HepG2 (cell line): ENCODE data around the gene CLK4. TPM values are rescaled to one million over a fixed set of nuclear protein-coding genes. Genes with fewer than 3 reads are reported as not detected.

Experiments
- CBX2 ChIP-seq, 2 experiments: fragments of 200-600 bp in 1 of 2; sonication (generic); formaldehyde crosslinking in 1 of 2; IDR thresholded peaks; 2 replicates each; pipeline versions ENCODE4 v1.7.0 to v1.8.1; 2018 to 2022; ENCODE audit warnings: low read depth in 2 of 2, low read length in 1 of 2, mild to moderate bottlenecking in 1 of 2, missing genetic modification reagents in 1 of 2
- DNMT3B ChIP-seq: conservative IDR thresholded peaks from 2 replicates; pipeline ENCODE4 v1.6.1; 2016; ENCODE audit warnings: missing biosample characterization, control low read depth
- ELF3 ChIP-seq: IDR thresholded peaks from 2 replicates; pipeline ENCODE4 v1.6.1; 2016; ENCODE audit warnings: missing genetic modification reagents, missing compliant biosample characterization
- FOXM1 ChIP-seq: sonication (generic); formaldehyde crosslinking; IDR thresholded peaks from 2 replicates; pipeline ENCODE4 v1.5.0; 2020; ENCODE audit warnings: missing genetic modification reagents
- HCFC1 ChIP-seq: fragments of 150-350 bp; IDR thresholded peaks from 2 replicates; pipeline ENCODE4 v1.6.1; 2014; ENCODE audit warnings: low read depth, low read length
- HNRNPL ChIP-seq: fragments of 200-400 bp; formaldehyde crosslinking; IDR thresholded peaks from 2 replicates; pipeline ENCODE4 v1.6.1; 2017; ENCODE audit warnings: mild to moderate bottlenecking, low read depth, low read length
- ISX ChIP-seq: sonication (generic); formaldehyde crosslinking; conservative IDR thresholded peaks from 2 replicates; pipeline ENCODE4 v1.5.0; 2020; ENCODE audit warnings: missing genetic modification reagents
- REL ChIP-seq: sonication (generic); formaldehyde crosslinking; conservative IDR thresholded peaks from 2 replicates; pipeline ENCODE4 v1.8.0; 2022; ENCODE audit warnings: mild to moderate bottlenecking, missing genetic modification reagents, moderate library complexity
- SATB2 ChIP-seq: sonication (generic); formaldehyde crosslinking; IDR thresholded peaks from 2 replicates; pipeline ENCODE4 v1.5.0; 2020; ENCODE audit warnings: missing genetic modification reagents
- SRSF1 ChIP-seq: fragments of 200-400 bp; formaldehyde crosslinking; optimal IDR thresholded peaks from 2 replicates; pipeline ENCODE3; 2017; ENCODE audit warnings: mild to moderate bottlenecking, low read depth, low read length, moderate library complexity
- TBX3 ChIP-seq: fragments of 450-650 bp; IDR thresholded peaks from 2 replicates; pipeline ENCODE4 v1.6.1; 2017; ENCODE audit warnings: antibody characterized with exemption, mild to moderate bottlenecking, inconsistent platforms, borderline replicate concordance
- TMF1 ChIP-seq: sonication (generic); formaldehyde crosslinking; IDR thresholded peaks from 2 replicates; pipeline ENCODE4 v1.8.1; 2022; ENCODE audit warnings: low read depth, missing genetic modification reagents
- ZBTB8A ChIP-seq: sonication (generic); formaldehyde crosslinking; IDR thresholded peaks from 2 replicates; pipeline ENCODE4 v1.4.0; 2020; ENCODE audit warnings: mild to moderate bottlenecking, low read depth, missing genetic modification reagents, borderline replicate concordance
- ZFP82 ChIP-seq: sonication (generic); formaldehyde crosslinking; IDR thresholded peaks from 2 replicates; pipeline ENCODE4 v1.5.1; 2020; ENCODE audit warnings: mild to moderate bottlenecking, missing genetic modification reagents, borderline replicate concordance
- ZFYVE20 ChIP-seq: sonication (generic); formaldehyde crosslinking; IDR thresholded peaks from 2 replicates; pipeline ENCODE4 v1.8.0; 2023; ENCODE audit warnings: low read depth, mild to moderate bottlenecking, moderate library complexity, missing genetic modification reagents, borderline replicate concordance
- ZNF101 ChIP-seq: sonication (generic); formaldehyde crosslinking; IDR thresholded peaks from 2 replicates; pipeline ENCODE4 v1.4.0; 2020; ENCODE audit warnings: mild to moderate bottlenecking, low read depth, missing genetic modification reagents, borderline replicate concordance
- ZNF382 ChIP-seq: sonication (generic); formaldehyde crosslinking; IDR thresholded peaks from 2 replicates; pipeline ENCODE4 v1.5.0; 2020; ENCODE audit warnings: missing genetic modification reagents, mild to moderate bottlenecking, borderline replicate concordance
- ZNF547 ChIP-seq: sonication (generic); formaldehyde crosslinking; IDR thresholded peaks from 2 replicates; pipeline ENCODE4 v1.5.1; 2020; ENCODE audit warnings: mild to moderate bottlenecking, missing genetic modification reagents
- ZNF570 ChIP-seq: sonication (generic); formaldehyde crosslinking; IDR thresholded peaks from 2 replicates; pipeline ENCODE4 v1.4.0; 2020; ENCODE audit warnings: mild to moderate bottlenecking, missing genetic modification reagents, borderline replicate concordance
- ZNF619 ChIP-seq: sonication (generic); formaldehyde crosslinking; IDR thresholded peaks from 2 replicates; pipeline ENCODE4 v1.4.0; 2020; ENCODE audit warnings: mild to moderate bottlenecking, missing genetic modification reagents
- ZNF850 ChIP-seq: sonication (generic); formaldehyde crosslinking; conservative IDR thresholded peaks from 2 replicates; pipeline ENCODE4 v1.9.0; 2021; ENCODE audit warnings: mild to moderate bottlenecking, missing genetic modification reagents
- ZNF879 ChIP-seq: sonication (generic); formaldehyde crosslinking; IDR thresholded peaks from 2 replicates; pipeline ENCODE4 v1.8.1; 2023; ENCODE audit warnings: missing genetic modification reagents
- polyA plus RNA-seq, 8 experiments: library from polyadenylated mRNA; depleted of rRNA in 3 of 8; stranded (reverse) in 7 of 8; unstranded in 1 of 8; fragments of >200 nt; fragmentation: Illumina TruSeq in 4 of 8; extraction: Trizol in 4 of 8; gene quantifications; 2 replicates each; pipeline versions ENCODE4 v1.2.1 to v1.2.3, GENCODE V29; 2011 to 2016; ENCODE audit warnings: low read depth in 4 of 8, missing spikeins in 1 of 8, mixed read lengths in 1 of 8; ENCODE audit not compliant: insufficient read depth in 1 of 8
- total RNA-seq, 5 experiments: library from RNA; depleted of rRNA; stranded (reverse); fragments of >200 nt; fragmentation: Illumina TruSeq; extraction: Trizol; gene quantifications; 2 replicates each; pipeline ENCODE4 v1.2.3, GENCODE V29; 2016; ENCODE audit warnings: low read depth in 1 of 5
- TF ChIP-seq, protein P1 (sequence below): sonication (generic); formaldehyde crosslinking; IDR thresholded peaks from 2 replicates; pipeline ENCODE4 v1.9.0; 2021; ENCODE audit warnings: missing genetic modification reagents, borderline replicate concordance
- TF ChIP-seq, protein P2 (sequence below): IDR thresholded peaks from 2 replicates; pipeline ENCODE4 v1.6.1; 2016; ENCODE audit warnings: low read depth, borderline replicate concordance
- TF ChIP-seq, protein P3 (sequence below): sonication (generic); formaldehyde crosslinking; IDR thresholded peaks from 2 replicates; pipeline ENCODE4 v1.5.0; 2020; ENCODE audit warnings: missing genetic modification reagents
- TF ChIP-seq, protein P4 (sequence below): sonication (generic); formaldehyde crosslinking; IDR thresholded peaks from 2 replicates; pipeline ENCODE4 v1.4.0; 2020; ENCODE audit warnings: missing genetic modification reagents

The CLK4 gene
- total and polyA plus RNA-seq, 2 of the 13 experiments (the other 11 are each of a cell fraction or from before 2014, with no cell fraction given) = 17.7 to 18.4 TPM

DNA sequence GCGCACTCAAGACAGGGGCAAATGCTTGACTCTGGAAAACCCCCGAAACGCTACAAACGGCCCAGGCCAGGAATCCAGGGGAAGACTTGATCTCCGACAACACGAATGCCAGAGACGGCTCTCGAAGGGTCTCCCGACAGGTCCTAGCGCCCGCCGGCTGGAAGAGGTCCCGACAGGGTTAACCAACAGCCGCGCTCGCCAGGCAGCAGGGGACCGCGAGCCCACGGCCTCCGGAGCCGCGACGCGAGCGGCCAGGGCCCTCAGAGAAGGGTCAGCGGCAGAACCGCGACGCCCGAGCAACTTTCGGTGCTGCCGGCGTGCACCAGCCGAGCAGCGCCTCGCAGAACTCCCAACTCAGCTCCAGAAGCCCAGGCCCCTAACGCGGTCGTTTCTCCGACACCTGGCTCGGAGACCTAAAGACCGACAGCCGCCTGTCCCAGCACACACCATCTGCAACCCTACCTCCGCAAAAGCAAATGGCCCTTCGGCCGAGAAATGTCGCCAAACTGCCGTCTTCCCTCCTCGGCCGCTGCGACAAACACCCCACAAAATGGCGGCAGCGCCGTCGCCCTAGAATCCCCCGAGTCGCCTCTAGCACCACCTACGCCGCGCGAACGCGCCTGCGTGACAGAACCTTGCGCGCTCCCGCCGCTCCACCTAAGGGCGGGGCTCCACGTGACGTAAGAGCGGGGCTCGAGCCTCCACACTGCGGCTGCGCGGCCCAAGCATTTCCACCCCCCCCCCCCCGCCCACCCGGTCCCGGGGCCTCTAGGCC lies at the start of gene CLK4 (continued):
- TF ChIP-seq, protein P1, sequence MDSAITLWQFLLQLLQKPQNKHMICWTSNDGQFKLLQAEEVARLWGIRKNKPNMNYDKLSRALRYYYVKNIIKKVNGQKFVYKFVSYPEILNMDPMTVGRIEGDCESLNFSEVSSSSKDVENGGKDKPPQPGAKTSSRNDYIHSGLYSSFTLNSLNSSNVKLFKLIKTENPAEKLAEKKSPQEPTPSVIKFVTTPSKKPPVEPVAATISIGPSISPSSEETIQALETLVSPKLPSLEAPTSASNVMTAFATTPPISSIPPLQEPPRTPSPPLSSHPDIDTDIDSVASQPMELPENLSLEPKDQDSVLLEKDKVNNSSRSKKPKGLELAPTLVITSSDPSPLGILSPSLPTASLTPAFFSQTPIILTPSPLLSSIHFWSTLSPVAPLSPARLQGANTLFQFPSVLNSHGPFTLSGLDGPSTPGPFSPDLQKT (CRISPR knock-in tag) = no peak
- no peak for TF ChIP-seq DNMT3B (CRISPR knock-in tag)
- TF ChIP-seq HNRNPL = no peak
- 0 out of 2 replicates have a peak, but pooled peaks have one; percentile 75 for TF ChIP-seq ZFP82 (CRISPR knock-in tag)
- no peak for TF ChIP-seq ZNF619 (CRISPR knock-in tag)
- no peak for TF ChIP-seq HCFC1
- TF ChIP-seq, protein P2, sequence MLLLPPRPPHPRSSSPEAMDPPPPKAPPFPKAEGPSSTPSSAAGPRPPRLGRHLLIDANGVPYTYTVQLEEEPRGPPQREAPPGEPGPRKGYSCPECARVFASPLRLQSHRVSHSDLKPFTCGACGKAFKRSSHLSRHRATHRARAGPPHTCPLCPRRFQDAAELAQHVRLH (CRISPR knock-in tag) = 0 out of 2 replicates have a peak, but pooled peaks have one; percentile 64
- TF ChIP-seq, protein P3, sequence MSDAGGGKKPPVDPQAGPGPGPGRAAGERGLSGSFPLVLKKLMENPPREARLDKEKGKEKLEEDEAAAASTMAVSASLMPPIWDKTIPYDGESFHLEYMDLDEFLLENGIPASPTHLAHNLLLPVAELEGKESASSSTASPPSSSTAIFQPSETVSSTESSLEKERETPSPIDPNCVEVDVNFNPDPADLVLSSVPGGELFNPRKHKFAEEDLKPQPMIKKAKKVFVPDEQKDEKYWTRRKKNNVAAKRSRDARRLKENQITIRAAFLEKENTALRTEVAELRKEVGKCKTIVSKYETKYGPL (CRISPR knock-in tag) = no peak
- TF ChIP-seq ZNF879 (CRISPR knock-in tag) = no peak; the same call in 1 of the 2 replicates
- TF ChIP-seq, protein P4, sequence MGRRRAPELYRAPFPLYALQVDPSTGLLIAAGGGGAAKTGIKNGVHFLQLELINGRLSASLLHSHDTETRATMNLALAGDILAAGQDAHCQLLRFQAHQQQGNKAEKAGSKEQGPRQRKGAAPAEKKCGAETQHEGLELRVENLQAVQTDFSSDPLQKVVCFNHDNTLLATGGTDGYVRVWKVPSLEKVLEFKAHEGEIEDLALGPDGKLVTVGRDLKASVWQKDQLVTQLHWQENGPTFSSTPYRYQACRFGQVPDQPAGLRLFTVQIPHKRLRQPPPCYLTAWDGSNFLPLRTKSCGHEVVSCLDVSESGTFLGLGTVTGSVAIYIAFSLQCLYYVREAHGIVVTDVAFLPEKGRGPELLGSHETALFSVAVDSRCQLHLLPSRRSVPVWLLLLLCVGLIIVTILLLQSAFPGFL (CRISPR knock-in tag) = no peak
- no peak for TF ChIP-seq ZNF382 (CRISPR knock-in tag)
- TF ChIP-seq ZNF547 (CRISPR knock-in tag) = no peak
- TF ChIP-seq ZFYVE20 (CRISPR knock-in tag) = no peak
- peak; percentile 72; the same call in 1 of the 2 replicates for TF ChIP-seq TMF1
- TF ChIP-seq REL (CRISPR knock-in tag) = no peak
- peak; percentile 81 for TF ChIP-seq SRSF1
- no peak for TF ChIP-seq CBX2 (IDR thresholded peaks at IDR 0.05; ENCODE audit: low read depth, low read length)
- TF ChIP-seq CBX2 (CRISPR knock-in tag; IDR thresholded peaks at IDR 0.05; ENCODE audit: low read depth) = peak; percentile 43; the same call in 1 of the 2 replicates
- TF ChIP-seq FOXM1 (CRISPR knock-in tag) = no peak
- TF ChIP-seq ZBTB8A (CRISPR knock-in tag) = no peak
- TF ChIP-seq ZNF850 (CRISPR knock-in tag) = no peak; the same call in 1 of the 2 replicates
- TF ChIP-seq ISX (CRISPR knock-in tag) = no peak
- TF ChIP-seq SATB2 = 0 out of 2 replicates have a peak, but pooled peaks have one; percentile 42
- 0 out of 2 replicates have a peak, but pooled peaks have one; percentile 9 for TF ChIP-seq ELF3 (CRISPR knock-in tag)
- TF ChIP-seq TBX3 = no peak
- TF ChIP-seq ZNF570 (CRISPR knock-in tag) = no peak
- 0 out of 2 replicates have a peak, but pooled peaks have one; percentile 18 for TF ChIP-seq ZNF101 (CRISPR knock-in tag)
